GM21360 (cell line): ENCODE results near the gene PARP3.

ENCODE experiments used
- ATAC-seq: cut with Tn5 transposase; IDR thresholded peaks from one replicate; pipeline ENCODE4 v1.9.1; 2021; ENCODE audit warnings: mild to moderate bottlenecking, moderate library complexity; ENCODE audit not compliant: unreplicated experiment

The PARP3 gene

GRCh38 chr3:51933471-51934138 lies 8.6 kb upstream of the PARP3 start:
- no peak for ATAC-seq

- no peak for ATAC-seq
These were observed 7.9 kb upstream of the PARP3 start for GRCh38 chr3:51934139-51934850.

DNA sequence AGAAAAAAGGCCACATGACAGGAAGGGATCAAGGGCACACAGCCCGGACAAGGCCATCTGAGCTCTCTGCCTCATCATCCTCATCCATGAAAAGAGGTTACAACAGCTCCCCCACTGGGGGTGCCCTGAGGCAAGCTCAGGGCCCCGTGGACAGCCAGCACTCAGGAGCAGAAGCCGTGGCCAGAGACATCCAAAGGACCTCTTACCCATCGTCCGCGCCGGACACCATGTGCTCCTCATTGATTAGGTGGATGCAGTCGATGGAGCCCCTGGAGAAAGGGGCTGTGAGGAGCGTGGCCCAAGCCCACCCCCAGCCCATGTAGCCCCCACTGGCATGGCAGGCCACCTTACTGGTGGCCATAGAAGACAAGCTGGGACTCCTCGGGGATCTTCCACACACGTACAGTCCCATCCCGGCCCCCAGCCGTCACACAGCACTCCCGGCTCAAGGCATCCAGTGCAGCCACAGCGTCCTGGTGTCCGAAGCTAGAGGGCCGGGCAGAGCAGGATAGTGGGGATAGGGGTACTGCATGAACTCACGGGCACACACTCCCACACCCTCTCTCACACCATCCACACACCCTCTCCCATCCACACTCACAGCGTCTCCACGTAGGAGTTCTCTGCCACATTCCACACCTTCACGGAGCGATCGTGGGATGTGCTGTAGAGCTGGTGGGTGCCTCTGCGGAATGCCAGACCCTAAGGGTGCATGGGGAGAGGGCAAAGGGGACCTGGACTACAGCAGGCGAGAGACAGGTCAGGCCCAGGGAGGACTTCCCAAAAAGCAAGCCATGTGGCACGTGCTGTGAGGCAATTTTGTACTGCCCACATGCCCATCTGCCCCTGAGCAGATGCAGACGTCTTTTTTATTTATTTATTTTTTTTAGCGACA lies 6.9 kb upstream of the PARP3 start:
- no peak for ATAC-seq

- ATAC-seq, result no peak
These were observed 6.0 kb upstream of the PARP3 start for GRCh38 chr3:51935886-51936755.

- ATAC-seq, result no peak
These were observed 5.1 kb upstream of the PARP3 start for GRCh38 chr3:51937014-51937413.

DNA sequence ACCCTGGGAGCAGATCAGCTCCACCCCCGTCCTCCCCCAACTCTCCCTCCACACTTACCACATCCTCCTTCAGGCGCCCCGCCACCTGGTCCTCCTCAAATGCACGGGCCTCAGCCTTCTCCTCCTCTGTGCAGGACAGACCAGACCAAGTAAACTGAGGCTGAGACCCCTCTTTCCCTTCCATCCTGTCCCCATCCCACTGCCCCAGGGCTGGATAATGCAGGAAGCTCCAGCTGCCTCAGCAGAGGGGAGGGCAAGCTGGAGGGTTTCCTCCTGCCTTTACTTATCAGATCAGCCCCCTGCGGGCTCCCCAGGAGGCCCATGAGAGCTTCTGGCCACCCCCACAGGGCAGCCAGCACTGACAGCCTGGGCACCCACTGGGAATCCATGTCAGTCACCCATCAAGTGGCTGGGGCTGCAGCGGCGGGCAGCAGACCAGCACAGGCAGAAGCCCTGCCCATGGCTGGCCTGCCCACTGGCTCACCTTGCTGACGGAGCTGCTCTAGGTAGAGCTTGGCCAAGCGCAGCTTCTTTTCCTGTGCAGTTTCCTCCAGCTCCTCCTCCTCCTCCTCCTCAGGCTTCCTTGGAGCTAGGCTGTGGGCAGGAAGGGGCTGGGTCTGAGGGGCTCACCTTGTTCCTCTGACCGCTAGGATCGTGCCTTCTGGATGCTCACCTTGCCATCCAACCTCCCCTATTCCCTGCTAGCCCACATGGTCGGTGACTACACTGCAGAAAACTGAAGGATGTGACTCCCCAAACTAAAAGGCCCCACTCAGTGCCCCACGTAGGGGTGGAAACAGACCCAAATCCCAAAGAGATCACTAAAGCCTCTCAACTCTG lies 4.3 kb upstream of the PARP3 start:
- ATAC-seq, result no peak

DNA sequence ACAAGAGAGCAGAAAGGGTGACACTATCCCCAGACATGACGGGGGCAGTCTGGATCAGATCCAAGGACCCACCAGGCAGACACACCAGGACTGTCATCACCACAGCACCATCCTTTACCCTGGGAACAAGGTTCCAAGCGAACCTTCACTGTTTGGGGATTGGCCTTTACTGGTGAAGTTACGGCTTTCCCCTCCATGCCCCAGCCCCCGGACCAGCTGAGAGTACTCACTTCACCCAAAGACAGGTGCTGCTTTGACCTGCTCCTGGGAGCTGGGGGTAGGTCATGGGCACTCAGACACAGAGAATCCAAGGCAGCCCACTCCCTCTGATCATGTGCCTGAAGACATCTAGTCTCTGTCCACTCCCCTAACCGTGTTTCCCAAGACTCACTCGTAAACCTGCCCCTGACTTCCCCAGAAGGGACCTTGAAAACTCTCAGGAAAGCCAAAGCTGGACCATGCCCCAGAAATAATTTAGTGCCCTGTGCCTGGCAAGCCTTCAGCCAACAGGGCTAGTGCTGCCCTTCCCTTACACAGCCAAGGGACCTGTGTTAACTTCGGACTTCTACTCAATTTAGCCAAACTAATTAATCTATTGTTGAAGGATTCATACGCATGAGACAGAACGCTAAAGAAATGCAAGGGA lies 3.3 kb upstream of the PARP3 start:
- ATAC-seq, result no peak

DNA sequence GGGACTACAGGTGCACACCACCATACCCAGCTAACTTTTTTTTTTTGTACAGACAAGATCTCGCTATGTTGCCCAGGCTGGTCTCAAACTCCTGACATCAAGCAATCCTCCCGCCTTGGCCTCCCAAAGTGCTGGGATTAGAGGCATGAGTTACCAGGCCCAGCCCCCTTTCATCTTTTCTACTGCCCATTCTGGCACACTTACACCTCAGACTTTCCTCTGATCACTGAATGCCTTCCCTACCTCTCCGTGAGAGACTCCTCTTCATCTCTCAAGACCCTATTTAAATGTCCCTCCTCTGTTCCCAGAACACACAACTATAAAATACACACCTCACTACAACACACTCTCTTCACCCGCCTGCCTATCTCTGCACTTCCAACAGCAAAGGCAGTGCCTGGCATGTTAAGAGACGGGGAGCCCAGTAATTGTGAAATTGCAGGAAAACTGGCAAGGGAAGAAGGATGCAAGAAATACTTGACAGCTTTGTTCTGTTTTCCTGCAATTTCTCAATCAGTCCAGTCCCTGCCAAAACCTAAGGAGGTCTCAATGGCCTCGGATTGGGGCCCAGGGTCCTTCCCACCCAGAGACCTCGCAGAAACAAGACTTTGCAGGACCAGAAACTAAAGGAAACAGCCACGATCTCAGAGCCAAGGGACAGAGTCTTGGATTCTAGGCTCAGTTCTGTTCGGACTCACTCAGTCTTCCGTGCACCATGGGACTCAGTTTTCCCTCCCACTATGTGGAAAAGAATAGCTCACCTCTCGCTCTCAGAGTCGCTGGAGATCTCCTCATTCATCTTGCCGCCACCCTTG lies 1.3 kb upstream of the PARP3 start:
- ATAC-seq, result no peak

- ATAC-seq, result no peak
These were observed 733 bp upstream of the PARP3 start for GRCh38 chr3:51941463-51941797.

DNA sequence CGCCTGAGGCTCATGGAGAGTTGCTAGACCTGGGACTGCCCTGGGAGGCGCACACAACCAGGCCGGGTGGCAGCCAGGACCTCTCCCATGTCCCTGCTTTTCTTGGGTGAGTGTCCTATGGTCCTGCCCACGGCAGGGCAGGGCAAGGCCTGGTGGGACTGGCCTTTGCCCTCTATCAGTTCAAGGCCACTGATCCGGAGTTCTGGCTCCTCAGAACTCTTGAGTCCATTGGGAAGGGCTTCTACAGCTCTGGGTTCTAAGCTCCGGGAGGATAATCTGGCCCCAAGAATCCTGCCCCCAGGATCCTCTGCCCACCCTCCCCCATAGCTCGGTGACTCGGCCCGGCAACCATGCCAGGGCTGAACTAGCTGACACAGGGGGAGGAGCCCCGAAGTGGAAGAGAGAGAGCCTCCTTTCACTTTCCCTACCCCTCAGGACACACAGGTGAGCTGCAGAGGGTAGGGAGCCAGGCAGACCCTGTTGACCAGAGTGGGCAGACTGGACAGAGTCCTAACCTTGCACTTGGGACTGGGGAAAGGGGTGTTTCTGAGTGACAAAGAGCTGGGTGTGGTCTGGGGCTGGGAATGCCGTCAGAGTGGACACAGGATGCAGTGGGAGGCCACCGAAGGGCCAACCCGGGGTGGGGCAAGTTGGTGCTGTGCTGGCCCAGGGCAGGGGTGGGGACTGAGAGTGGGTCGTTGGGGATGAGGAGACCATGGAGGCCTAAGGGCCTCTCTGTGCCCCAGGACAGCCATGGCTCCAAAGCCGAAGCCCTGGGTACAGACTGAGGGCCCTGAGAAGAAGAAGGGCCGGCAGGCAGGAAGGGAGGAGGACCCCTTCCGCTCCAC lies 664 bp downstream of the PARP3 start:
- ATAC-seq, result peak; percentile 28

DNA sequence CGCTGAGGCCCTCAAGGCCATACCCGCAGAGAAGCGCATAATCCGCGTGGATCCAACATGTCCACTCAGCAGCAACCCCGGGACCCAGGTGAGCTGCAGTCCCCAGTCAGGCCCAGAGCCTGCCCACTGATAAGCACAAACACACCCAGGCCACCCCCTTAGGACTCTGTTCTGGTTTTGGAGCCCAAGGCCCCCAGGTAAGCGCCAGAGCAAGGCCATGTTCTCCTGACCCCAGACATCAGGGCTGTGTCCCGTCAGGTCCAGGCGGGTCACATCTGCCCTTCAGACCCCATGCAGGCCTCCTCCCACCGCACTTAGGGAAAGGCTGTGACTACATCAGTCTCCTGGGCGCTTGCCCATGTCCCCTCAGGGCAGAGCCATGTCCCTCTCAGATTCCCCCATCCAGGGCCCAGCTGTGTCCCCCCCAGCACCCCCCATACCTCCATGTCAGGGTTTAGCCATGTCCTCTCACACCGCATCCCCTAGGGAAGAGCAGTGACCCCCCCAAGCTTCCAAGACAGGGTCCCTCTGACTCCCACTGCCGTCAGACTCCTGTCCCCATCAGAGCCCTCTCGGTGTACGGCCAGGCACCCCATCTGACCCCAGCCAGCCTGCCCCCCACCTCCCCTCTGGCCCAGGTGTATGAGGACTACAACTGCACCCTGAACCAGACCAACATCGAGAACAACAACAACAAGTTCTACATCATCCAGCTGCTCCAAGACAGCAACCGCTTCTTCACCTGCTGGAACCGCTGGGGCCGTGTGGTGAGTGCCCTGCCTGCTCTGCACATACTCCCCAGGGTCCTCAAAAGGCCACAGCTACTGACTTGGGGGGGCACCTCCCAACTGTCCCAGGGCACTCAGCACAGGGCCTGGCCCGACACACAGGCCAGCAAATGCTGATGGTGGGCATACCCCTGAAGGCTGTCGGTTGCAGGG lies 1.6 kb downstream of the PARP3 start:
- ATAC-seq, result no peak

- ATAC-seq, result no peak
These were observed 2.4 kb downstream of the PARP3 start for GRCh38 chr3:51944451-51945021.

DNA sequence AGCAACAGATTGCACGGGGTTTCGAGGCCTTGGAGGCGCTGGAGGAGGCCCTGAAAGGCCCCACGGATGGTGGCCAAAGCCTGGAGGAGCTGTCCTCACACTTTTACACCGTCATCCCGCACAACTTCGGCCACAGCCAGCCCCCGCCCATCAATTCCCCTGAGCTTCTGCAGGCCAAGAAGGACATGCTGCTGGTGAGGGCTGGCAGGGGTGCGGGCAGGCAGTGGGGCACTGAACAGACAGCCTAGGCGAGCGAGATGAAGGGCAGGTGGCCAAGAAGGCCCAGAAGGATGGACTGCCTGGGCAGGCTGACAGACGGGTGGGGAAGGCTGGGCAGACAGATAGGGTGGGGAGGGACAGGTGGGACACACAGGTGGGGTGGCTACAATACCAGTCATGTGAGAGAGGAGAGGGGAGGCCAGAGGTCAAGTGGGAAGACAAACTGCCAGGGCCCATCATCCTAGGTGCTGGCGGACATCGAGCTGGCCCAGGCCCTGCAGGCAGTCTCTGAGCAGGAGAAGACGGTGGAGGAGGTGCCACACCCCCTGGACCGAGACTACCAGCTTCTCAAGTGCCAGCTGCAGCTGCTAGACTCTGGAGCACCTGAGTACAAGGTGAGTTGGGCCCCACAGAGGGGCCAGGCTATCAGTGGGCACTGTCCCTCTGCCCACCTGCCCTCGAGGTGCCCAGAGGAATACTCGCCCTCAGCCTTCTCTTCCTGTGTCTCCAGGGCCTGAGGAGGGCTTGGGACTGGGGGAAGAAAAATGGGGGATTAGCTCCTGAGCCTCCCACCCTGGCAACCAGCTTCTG lies 3.1 kb downstream of the PARP3 start:
- no peak for ATAC-seq

- ATAC-seq, result no peak
These were observed 4.0 kb downstream of the PARP3 start for GRCh38 chr3:51945926-51946705.

GRCh38 chr3:51946796-51947195 lies 4.6 kb downstream of the PARP3 start:
- ATAC-seq, result no peak
